ENCODE data around the gene CRYL1.

CRYL1 gene

DNA sequence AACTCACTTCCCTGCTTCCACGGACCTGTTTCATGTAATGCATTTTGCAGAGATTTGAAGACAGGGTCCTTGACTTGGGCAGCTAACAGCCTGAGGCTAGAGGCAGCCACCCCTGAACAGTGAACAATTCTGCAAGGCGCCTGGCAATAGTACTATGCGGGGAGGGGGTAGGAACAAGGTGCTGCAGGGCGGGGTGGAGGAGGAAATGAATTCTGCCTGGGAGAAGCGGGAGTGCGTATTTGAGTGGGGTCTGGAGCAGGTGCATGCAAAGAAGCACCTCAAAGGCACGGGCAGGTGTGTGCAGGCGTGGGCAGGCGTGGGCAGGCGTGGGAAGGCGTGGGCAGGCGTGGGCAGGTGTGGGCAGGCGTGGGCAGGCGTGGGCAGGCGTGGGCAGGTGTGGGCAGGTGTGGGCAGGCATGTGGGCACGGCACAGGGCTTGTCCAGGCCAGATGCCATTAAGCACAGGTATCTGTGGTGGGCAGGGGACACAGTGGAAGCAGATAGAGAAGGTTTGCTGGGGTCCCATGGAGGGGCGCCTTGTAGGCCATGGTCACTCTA, 163.1 kb downstream of the CRYL1 start:
- no peak for DNase-seq

DNA sequence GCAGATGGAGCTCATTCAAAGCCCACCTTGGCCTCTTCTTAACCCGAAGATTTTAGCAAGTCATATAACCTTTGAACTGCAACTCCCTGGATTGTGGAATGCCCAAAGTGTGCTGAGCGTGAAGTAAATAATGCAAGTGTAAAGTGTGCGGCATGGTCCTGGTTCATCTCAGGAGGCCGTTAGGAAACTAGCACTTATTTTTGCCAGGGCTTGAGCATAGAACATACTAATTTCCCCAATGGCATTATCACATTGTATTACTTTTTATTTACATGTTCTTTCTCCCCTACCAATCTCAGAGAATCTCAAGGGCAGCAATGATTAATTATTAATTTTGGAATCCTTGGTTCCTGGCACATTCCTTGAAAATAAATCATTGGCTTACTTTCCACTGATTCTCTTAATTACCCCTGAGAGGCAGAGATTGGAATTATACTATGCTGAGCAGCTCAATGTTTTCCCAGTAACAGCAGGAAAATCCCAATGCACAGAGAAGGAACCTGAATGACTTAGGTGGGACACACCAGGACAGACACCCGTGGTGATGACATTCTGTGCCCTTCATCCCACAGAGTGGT, 164.7 kb downstream of the CRYL1 start:
- DNase-seq: no peak

GRCh38 chr13:20360041-20360491, 165.6 kb downstream of the CRYL1 start:
- DNase-seq: no peak

DNA sequence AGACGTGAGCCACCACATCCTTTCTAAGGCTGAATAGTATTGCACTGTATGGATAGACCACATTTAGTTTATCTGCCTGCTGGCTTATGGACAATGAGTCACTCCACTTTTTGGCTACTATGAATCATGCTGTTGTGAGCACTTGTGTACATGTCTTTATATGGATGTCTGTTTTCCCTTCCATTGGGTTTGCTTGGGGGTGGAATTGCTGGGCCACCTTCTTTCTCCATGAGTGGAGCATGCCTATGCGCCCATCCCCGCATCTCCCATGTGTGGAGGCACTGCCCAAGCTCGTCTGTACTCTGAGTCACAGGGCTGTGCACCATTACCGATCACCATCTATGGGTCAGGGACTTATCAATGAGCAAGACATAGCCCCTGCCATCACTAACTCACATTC, 166.3 kb downstream of the CRYL1 start:
- DNase-seq: no peak

- DNase-seq: no peak
Measured at GRCh38 chr13:20358022-20358421, 167.6 kb downstream of the CRYL1 start.

GRCh38 chr13:20356444-20356843, 169.2 kb downstream of the CRYL1 start:
- no peak for DNase-seq

DNA sequence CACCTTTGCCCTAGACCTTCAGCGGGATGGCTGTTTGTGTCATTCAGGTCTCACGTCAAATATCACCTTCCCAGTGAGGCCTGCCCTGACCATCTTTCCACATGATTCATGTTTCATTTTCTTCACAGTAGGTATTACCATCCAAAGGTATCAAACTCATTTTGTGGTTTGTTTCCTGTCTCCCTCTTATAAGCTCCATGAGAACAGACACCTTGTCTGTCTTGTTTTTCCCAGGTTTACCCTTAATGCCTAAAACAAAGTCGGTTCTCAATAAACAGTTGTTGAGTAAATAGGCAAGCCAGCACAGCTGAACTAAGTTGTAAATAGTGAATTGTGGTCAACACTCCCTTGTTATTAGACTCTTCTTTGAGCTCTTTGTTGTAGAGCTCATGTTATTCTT, 170.9 kb downstream of the CRYL1 start:
- DNase-seq: no peak

- no peak for DNase-seq
Measured at GRCh38 chr13:20353973-20354372, 171.7 kb downstream of the CRYL1 start.
